SK-N-SH (cell line): Measurements from ENCODE around the gene CAMK2N1. TPM values are rescaled to one million over a fixed set of nuclear protein-coding genes. Genes with fewer than 3 reads are reported as not detected.

Experiments
- CTCF ChIA-PET: fragments of 300-600, 350-600 bp; formaldehyde crosslinking; extraction: SDS; loops from one replicate; lab custom pipeline; 2021; lab: Yijun Ruan, JAX
- POLR2A ChIA-PET: fragments of 350-600 bp; sonication (Branson Sonifier 250); formaldehyde crosslinking; extraction: SDS; loops from one replicate; lab custom pipeline; 2020; ENCODE audit warnings: antibody characterized with exemption, inconsistent platforms; lab: Yijun Ruan, JAX
- DNase-seq: peaks from one replicate; pipeline ENCODE4 v3.0.0; 2012
- H2AFZ ChIP-seq: fragments of 200-600 bp; sonication (generic); 2 replicates; pipeline ENCODE4 v1.8.1; 2016; ENCODE audit warnings: antibody characterized with exemption, mild to moderate bottlenecking, low read depth
- H3F3A ChIP-seq: fragments of 200-600 bp; sonication (generic); replicated peaks from 2 replicates; pipeline ENCODE3; 2016; ENCODE audit warnings: antibody characterized with exemption, mild to moderate bottlenecking; ENCODE audit not compliant: insufficient read depth
- H3K27ac ChIP-seq, 2 experiments: fragments of 200-500 bp in 1 of 2; fragments of 200-600 bp in 1 of 2; sonication (Bioruptor generic) in 1 of 2; sonication (generic), shearing (Covaris generic) in 1 of 2; 2 replicates each; pipeline versions ENCODE4 v1.5.1 to v1.6.1; 2014 to 2016; ENCODE audit warnings: low read depth in 2 of 2, inconsistent platforms in 1 of 2, low read length in 1 of 2, mild to moderate bottlenecking in 1 of 2, mixed read lengths in 1 of 2
- H3K27me3 ChIP-seq: fragments of 200-600 bp; sonication (generic), shearing (Covaris generic); 2 replicates; pipeline ENCODE4 v1.6.1; 2016; ENCODE audit warnings: mixed run types; ENCODE audit not compliant: insufficient read depth
- H3K36me3 ChIP-seq, 2 experiments: fragments of 200-500 bp in 1 of 2; fragments of 200-600 bp in 1 of 2; sonication (Bioruptor generic) in 1 of 2; sonication (generic) in 1 of 2; replicated peaks in 1 of 2; 2 replicates each; pipeline versions ENCODE3 to v1.5.1; 2014 to 2016; ENCODE audit warnings: low read length in 1 of 2, mild to moderate bottlenecking in 1 of 2; ENCODE audit not compliant: insufficient read depth in 2 of 2, control insufficient read depth in 1 of 2
- H3K4me1 ChIP-seq, 2 experiments: fragments of 200-500 bp in 1 of 2; fragments of 200-600 bp in 1 of 2; sonication (Bioruptor generic) in 1 of 2; sonication (generic), shearing (Covaris generic) in 1 of 2; 2 replicates each; pipeline versions ENCODE4 v1.5.1 to v1.6.1; 2014 to 2016; ENCODE audit warnings: low read depth in 1 of 2, low read length in 1 of 2, mixed run types in 1 of 2; ENCODE audit not compliant: insufficient read depth in 2 of 2, control insufficient read depth in 1 of 2
- H3K4me2 ChIP-seq: fragments of 200-600 bp; sonication (generic), shearing (Covaris generic); 2 replicates; pipeline ENCODE4 v1.6.1; 2017; ENCODE audit warnings: mixed run types
- H3K4me3 ChIP-seq, 2 experiments: fragments of 200-500 bp in 1 of 2; fragments of 200-600 bp in 1 of 2; sonication (Bioruptor generic) in 1 of 2; sonication (generic), shearing (Covaris generic) in 1 of 2; 2 replicates each; pipeline versions ENCODE4 v1.5.1 to v1.8.1; 2014 to 2016; ENCODE audit warnings: low read depth in 2 of 2, inconsistent platforms in 1 of 2, low read length in 1 of 2, mild to moderate bottlenecking in 1 of 2, mixed read lengths in 1 of 2, moderate library complexity in 1 of 2
- H3K79me2 ChIP-seq: fragments of 200-600 bp; sonication (generic); 2 replicates; pipeline ENCODE4 v1.8.1; 2017; ENCODE audit warnings: mild to moderate bottlenecking; ENCODE audit not compliant: insufficient read depth
- H3K9ac ChIP-seq: fragments of 200-600 bp; sonication (generic); 2 replicates; pipeline ENCODE4 v1.6.1; 2017; ENCODE audit warnings: mixed run types
- H3K9me2 ChIP-seq: fragments of 200-600 bp; sonication (generic); 2 replicates; pipeline ENCODE4 v1.6.1; 2017; ENCODE audit warnings: mixed run types
- H3K9me3 ChIP-seq: fragments of 200-600 bp; sonication (generic); 2 replicates; pipeline ENCODE4 v1.6.1; 2017; ENCODE audit warnings: mixed run types, mild to moderate bottlenecking, moderate library complexity
- H4K20me1 ChIP-seq: fragments of 200-600 bp; sonication (generic); 2 replicates; pipeline ENCODE4 v1.6.1; 2017; ENCODE audit warnings: mild to moderate bottlenecking, mixed run types; ENCODE audit not compliant: insufficient read depth
- CHD2 ChIP-seq: fragments of 150-350 bp; IDR thresholded peaks from 2 replicates; pipeline ENCODE4 v1.6.1; 2018; ENCODE audit warnings: low read length; ENCODE audit not compliant: partially characterized antibody
- CTCF ChIP-seq: fragments of 200-600 bp; sonication (generic); IDR thresholded peaks from 2 replicates; pipeline ENCODE4 v1.6.1; 2017; ENCODE audit warnings: antibody characterized with exemption, mild to moderate bottlenecking, moderate library complexity
- EZH2phosphoT487 ChIP-seq: fragments of 200-600 bp; sonication (generic); IDR thresholded peaks from 2 replicates; pipeline ENCODE4 v1.6.1; 2017; ENCODE audit warnings: low read depth, mixed run types, mild to moderate bottlenecking, antibody characterized with exemption, moderate library complexity, borderline replicate concordance
- GATA2 ChIP-seq: sonication (generic); formaldehyde crosslinking; IDR thresholded peaks from 2 replicates; pipeline ENCODE4 v1.5.0; 2020; ENCODE audit warnings: mild to moderate bottlenecking, missing genetic modification reagents
- JUND ChIP-seq: IDR thresholded peaks from 2 replicates; pipeline ENCODE4 v1.4.0; 2012
- NFIC ChIP-seq: IDR thresholded peaks from 2 replicates; pipeline ENCODE4 v1.4.0; 2012; ENCODE audit warnings: borderline replicate concordance
- POLR2AphosphoS5 ChIP-seq: IDR thresholded peaks from 2 replicates; pipeline ENCODE4 v1.6.1; 2012; ENCODE audit warnings: low read depth, low read length
- RAD21 ChIP-seq: IDR thresholded peaks from 2 replicates; pipeline ENCODE4 v1.6.1; 2012; ENCODE audit warnings: mild to moderate bottlenecking, low read length
- RCOR1 ChIP-seq: fragments of 150-350 bp; IDR thresholded peaks from 2 replicates; pipeline ENCODE4 v1.6.1; 2017; ENCODE audit warnings: antibody characterized with exemption, low read length
- REST ChIP-seq: IDR thresholded peaks from 2 replicates; pipeline ENCODE4 v1.6.1; 2012; ENCODE audit warnings: mild to moderate bottlenecking, low read depth, low read length, moderate library complexity
- SMC3 ChIP-seq: IDR thresholded peaks from 2 replicates; pipeline ENCODE4 v1.6.1; 2012; ENCODE audit warnings: low read depth, low read length, improper control_type of control experiment
- TCF12 ChIP-seq: IDR thresholded peaks from 2 replicates; pipeline ENCODE4 v1.4.0; 2012
- WGBS: methylation state at CpG from one replicate; pipeline ENCODE4 v1.1.6; 2017; ENCODE audit warnings: low lambda C conversion rate; 5-methylcytosine and 5-hydroxymethylcytosine counted together
- polyA plus RNA-seq, 3 experiments: library from polyadenylated mRNA; depleted of rRNA; stranded (reverse); fragments of >200 nt; gene quantifications; 2 replicates each; pipeline ENCODE4 v1.2.3, GENCODE V29; 2012
- TF ChIP-seq, protein P1 (sequence below): IDR thresholded peaks from 2 replicates; pipeline ENCODE4 v1.4.0; 2012; ENCODE audit warnings: low read depth, borderline replicate concordance
- TF ChIP-seq, protein P2 (sequence below): IDR thresholded peaks from 2 replicates; pipeline ENCODE4 v1.4.0; 2012; ENCODE audit warnings: low read depth, borderline replicate concordance

Gene CAMK2N1
- polyA plus RNA-seq, 1 of the 3 experiments (the other 2 are of a cell fraction) = 5.3 TPM

DNA sequence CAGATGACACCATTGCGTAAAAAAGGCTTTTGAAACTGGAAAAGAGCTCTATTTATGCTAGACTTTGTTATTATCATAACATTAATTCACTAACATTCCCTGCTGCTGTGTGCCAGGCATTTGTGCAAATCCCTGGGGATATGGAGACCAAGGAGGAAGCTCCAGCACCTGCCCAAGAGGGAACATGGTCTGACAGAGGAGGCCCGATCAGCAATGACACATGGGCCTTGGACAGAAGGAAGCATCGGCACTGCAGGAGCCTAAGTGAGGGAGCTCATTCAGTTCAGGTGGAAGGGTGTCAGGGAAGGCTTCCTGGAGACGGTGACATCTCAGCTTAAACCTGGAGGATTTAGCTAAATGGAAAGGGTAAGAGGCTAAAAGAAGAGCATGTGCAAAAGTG is 13.9 kb downstream of the CAMK2N1 start (continued):
- TF ChIP-seq REST = no peak

- H3K9ac ChIP-seq = no peak overlapping the region
- POLR2A ChIA-PET = no interaction called here
- H3K27me3 ChIP-seq = no peaks in the 10 kb centered on the region; the same call in 1 of the 2 replicates
- no peaks in the 10 kb centered on the region for H3K9me2 ChIP-seq
- no peaks in the 10 kb centered on the region for H3K79me2 ChIP-seq
- WGBS = 47% methylated on average over 3 of the region's 3 CpGs
- DNase-seq = peak; percentile 68
- no peak overlapping the region for H3K4me3 ChIP-seq
- CTCF ChIA-PET = interaction anchor here (0.9 to 3.2 kb wide), 7 partner anchors 11 to 93 kb away, joined by 4 to 19 read pairs (median 5); partner anchors contain the start of gene CAMK2N1
- H3K4me1 ChIP-seq = peaks cover 0 to 12% of the 10 kb centered on the region in 2 experiments; a peak in 1 of 4 replicates
- no peaks in the 10 kb centered on the region for H3F3A ChIP-seq
- H4K20me1 ChIP-seq = no peaks in the 10 kb centered on the region
- no peak overlapping the region for H2AFZ ChIP-seq
- H3K27ac ChIP-seq = peak overlapping the region in 1 of 2 experiments; percentile 39; a peak in 2 of 4 replicates
- no peaks in the 10 kb centered on the region for H3K9me3 ChIP-seq
- TF ChIP-seq NFIC (peak; percentile 9; the same call in 1 of the 2 replicates), POLR2AphosphoS5 (no peak), GATA2 (CRISPR knock-in tag) (no peak), EZH2phosphoT487 (no peak), RCOR1 (no peak), CHD2 (peak; percentile 41), TCF12 (no peak), JUND (no peak)
- TF ChIP-seq, protein P1, sequence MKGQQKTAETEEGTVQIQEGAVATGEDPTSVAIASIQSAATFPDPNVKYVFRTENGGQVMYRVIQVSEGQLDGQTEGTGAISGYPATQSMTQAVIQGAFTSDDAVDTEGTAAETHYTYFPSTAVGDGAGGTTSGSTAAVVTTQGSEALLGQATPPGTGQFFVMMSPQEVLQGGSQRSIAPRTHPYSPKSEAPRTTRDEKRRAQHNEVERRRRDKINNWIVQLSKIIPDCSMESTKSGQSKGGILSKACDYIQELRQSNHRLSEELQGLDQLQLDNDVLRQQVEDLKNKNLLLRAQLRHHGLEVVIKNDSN = no peak
- TF ChIP-seq, all 33 proteins: peak for 2
- Histone ChIP-seq H3K36me3 (no peaks in the 10 kb centered on the region), H3K4me2 (no peak overlapping the region)
Observed at GRCh38 chr1:20470194-20470593, 15.8 kb downstream of the CAMK2N1 start.

DNA sequence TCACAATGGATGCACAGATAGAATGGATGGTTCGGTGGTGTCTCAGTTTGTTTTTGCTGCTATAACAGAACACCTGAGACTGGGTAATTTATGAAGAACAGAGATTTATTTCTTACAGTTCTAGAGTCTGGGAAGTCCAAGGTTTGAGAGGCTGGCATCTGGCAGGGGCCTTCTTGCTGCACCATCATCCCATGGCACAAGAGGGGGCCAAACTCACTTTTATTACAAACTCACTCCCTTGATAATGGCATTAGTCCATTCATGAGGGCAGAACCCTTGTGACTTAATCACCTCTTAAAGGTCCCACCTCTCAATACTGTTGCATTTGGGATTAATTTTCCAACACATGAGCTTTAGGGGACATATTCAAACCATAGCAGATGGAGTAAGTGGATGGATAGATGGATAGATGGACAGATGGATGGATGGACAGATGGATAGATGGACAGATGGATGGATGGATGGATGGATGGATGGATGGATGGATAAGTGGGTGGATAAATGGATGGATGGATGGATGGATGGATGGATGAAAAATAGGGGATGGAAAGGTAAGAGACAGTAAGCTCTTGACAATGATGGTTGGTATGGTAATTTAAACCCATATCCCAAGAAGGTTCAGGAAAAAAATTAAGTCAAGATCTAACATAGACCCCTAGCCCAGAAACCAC is 16.5 kb downstream of the CAMK2N1 start:
- H3K4me2 ChIP-seq = no peak overlapping the region
- ChIA-PET CTCF (interaction anchor here (0.6 to 3.2 kb wide), 8 partner anchors 10 to 92 kb away, joined by 3 to 19 read pairs (median 4); partner anchors contain the start of gene CAMK2N1), POLR2A (no interaction called here)
- H3K4me1 ChIP-seq = peaks cover 0 to 7% of the 10 kb centered on the region in 2 experiments; a peak in 1 of 4 replicates
- no peak for DNase-seq
- no peaks in the 10 kb centered on the region; the same call in 1 of the 2 replicates for H3K27me3 ChIP-seq
- H3K79me2 ChIP-seq = no peaks in the 10 kb centered on the region
- H2AFZ ChIP-seq = no peak overlapping the region
- H3K36me3 ChIP-seq = no peaks in the 10 kb centered on the region
- H3F3A ChIP-seq = no peaks in the 10 kb centered on the region
- H4K20me1 ChIP-seq = no peaks in the 10 kb centered on the region
- WGBS = 89% methylated on average over 1 of the region's 1 CpG
- TF ChIP-seq SMC3 (peak; percentile 25; the same call in 1 of the 2 replicates), RAD21 (peak; percentile 47), CTCF (peak; percentile 26)
- TF ChIP-seq, protein P2, sequence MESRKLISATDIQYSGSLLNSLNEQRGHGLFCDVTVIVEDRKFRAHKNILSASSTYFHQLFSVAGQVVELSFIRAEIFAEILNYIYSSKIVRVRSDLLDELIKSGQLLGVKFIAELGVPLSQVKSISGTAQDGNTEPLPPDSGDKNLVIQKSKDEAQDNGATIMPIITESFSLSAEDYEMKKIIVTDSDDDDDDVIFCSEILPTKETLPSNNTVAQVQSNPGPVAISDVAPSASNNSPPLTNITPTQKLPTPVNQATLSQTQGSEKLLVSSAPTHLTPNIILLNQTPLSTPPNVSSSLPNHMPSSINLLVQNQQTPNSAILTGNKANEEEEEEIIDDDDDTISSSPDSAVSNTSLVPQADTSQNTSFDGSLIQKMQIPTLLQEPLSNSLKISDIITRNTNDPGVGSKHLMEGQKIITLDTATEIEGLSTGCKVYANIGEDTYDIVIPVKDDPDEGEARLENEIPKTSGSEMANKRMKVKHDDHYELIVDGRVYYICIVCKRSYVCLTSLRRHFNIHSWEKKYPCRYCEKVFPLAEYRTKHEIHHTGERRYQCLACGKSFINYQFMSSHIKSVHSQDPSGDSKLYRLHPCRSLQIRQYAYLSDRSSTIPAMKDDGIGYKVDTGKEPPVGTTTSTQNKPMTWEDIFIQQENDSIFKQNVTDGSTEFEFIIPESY = no peak
- no peaks in the 10 kb centered on the region for H3K9me2 ChIP-seq
- no peak overlapping the region for H3K9ac ChIP-seq
- no peaks in the 10 kb centered on the region for H3K9me3 ChIP-seq
- no peak overlapping the region for H3K4me3 ChIP-seq
- H3K27ac ChIP-seq = no peak overlapping the region
